Neuronal stem cell (in vitro differentiated cells): ENCODE results near the gene ANKS1B.
A peak's percentile ranks its signal among the peaks of the same experiment; 100 is the strongest.

Source experiments
- DNase-seq: peaks from one replicate; pipeline ENCODE4 v3.0.0-alpha.2; 2013; ENCODE audit warnings: low spot score
- H2AFZ ChIP-seq: one replicate; pipeline ENCODE4 v1.6.1; 2013; ENCODE audit warnings: mild to moderate bottlenecking, low read length, inconsistent platforms
- H2AK5ac ChIP-seq: 2 replicates; pipeline ENCODE4 v1.6.1; 2013; ENCODE audit warnings: low read depth, mild to moderate bottlenecking, inconsistent platforms, low read length, moderate library complexity, mixed read lengths
- H2BK120ac ChIP-seq: 2 replicates; pipeline ENCODE4 v1.6.1; 2013; ENCODE audit warnings: low read depth, mild to moderate bottlenecking, inconsistent platforms, low read length, moderate library complexity, mixed read lengths
- H2BK12ac ChIP-seq: one replicate; pipeline ENCODE4 v1.6.1; 2013; ENCODE audit warnings: low read length, inconsistent platforms
- H2BK15ac ChIP-seq: 2 replicates; pipeline ENCODE4 v1.6.1; 2013; ENCODE audit warnings: mild to moderate bottlenecking, low read length, inconsistent platforms, mixed read lengths
- H2BK5ac ChIP-seq: one replicate; pipeline ENCODE4 v1.6.1; 2013; ENCODE audit warnings: inconsistent platforms, mild to moderate bottlenecking, low read length, moderate library complexity
- H3K14ac ChIP-seq: one replicate; pipeline ENCODE4 v1.6.1; 2013; ENCODE audit warnings: low read length, inconsistent platforms
- H3K18ac ChIP-seq: 2 replicates; pipeline ENCODE4 v1.6.1; 2013; ENCODE audit warnings: low read length, inconsistent platforms
- H3K23ac ChIP-seq: 2 replicates; pipeline ENCODE4 v1.6.1; 2013; ENCODE audit warnings: low read depth, mild to moderate bottlenecking, mixed read lengths, low read length, inconsistent platforms; ENCODE audit not compliant: poor library complexity
- H3K27ac ChIP-seq: replicated peaks from 3 replicates; pipeline ENCODE4 v1.5.1; 2013; ENCODE audit warnings: low read length, inconsistent platforms
- H3K27me3 ChIP-seq, 3 experiments: 2 replicates each; pipeline ENCODE4 v1.6.1; 2013; ENCODE audit warnings: low read length in 3 of 3, mild to moderate bottlenecking in 2 of 3, inconsistent platforms in 1 of 3, low read depth in 1 of 3, mixed read lengths in 1 of 3, moderate library complexity in 1 of 3; ENCODE audit not compliant: control insufficient read depth in 3 of 3, insufficient read depth in 3 of 3
- H3K36me3 ChIP-seq, 2 donors: replicated peaks in 1 of 2; 2 replicates each; pipeline ENCODE4 v1.6.1; 2013; ENCODE audit warnings: low read length in 2 of 2; ENCODE audit not compliant: control insufficient read depth in 2 of 2, insufficient read depth in 2 of 2
- H3K4ac ChIP-seq: 2 replicates; pipeline ENCODE4 v1.6.1; 2013; ENCODE audit warnings: inconsistent platforms, mild to moderate bottlenecking, low read length, moderate library complexity
- H3K4me1 ChIP-seq, 2 donors: 1 replicate in 1 of 2; 2 replicates in 1 of 2; pipeline ENCODE4 v1.6.1; 2013; ENCODE audit warnings: low read length in 2 of 2, low read depth in 1 of 2; ENCODE audit not compliant: control insufficient read depth in 2 of 2, insufficient read depth in 1 of 2
- H3K4me2 ChIP-seq: one replicate; pipeline ENCODE4 v1.6.1; 2013; ENCODE audit warnings: mild to moderate bottlenecking, low read length, inconsistent platforms; ENCODE audit not compliant: insufficient read depth, poor library complexity, severe bottlenecking
- H3K4me3 ChIP-seq, 2 donors: 2 replicates each; pipeline ENCODE4 v1.5.1; 2013; ENCODE audit warnings: low read length in 2 of 2, mild to moderate bottlenecking in 2 of 2, inconsistent platforms in 1 of 2, moderate library complexity in 1 of 2
- H3K79me1 ChIP-seq: one replicate; pipeline ENCODE4 v1.6.1; 2013; ENCODE audit warnings: low read depth, mild to moderate bottlenecking, inconsistent platforms, low read length, moderate library complexity
- H3K9ac ChIP-seq: one replicate; pipeline ENCODE4 v1.6.1; 2013; ENCODE audit warnings: mild to moderate bottlenecking, low read depth, low read length, inconsistent platforms; ENCODE audit not compliant: poor library complexity
- H3K9me3 ChIP-seq, 2 donors: replicated peaks in 1 of 2; 2 replicates each; pipeline versions ENCODE3 to v1.6.1; 2013; ENCODE audit warnings: low read length in 2 of 2, mild to moderate bottlenecking in 2 of 2, inconsistent platforms in 1 of 2, low read depth in 1 of 2, mixed read lengths in 1 of 2, moderate library complexity in 1 of 2; ENCODE audit not compliant: control insufficient read depth in 2 of 2, insufficient read depth in 1 of 2
- H4K8ac ChIP-seq: one replicate; pipeline ENCODE4 v1.6.1; 2013; ENCODE audit warnings: low read depth, mild to moderate bottlenecking, inconsistent platforms, low read length, moderate library complexity
- H4K91ac ChIP-seq: one replicate; pipeline ENCODE4 v1.6.1; 2013; ENCODE audit warnings: low read length, low read depth, mild to moderate bottlenecking, inconsistent platforms; ENCODE audit not compliant: poor library complexity
- WGBS, 2 donors: extraction: QIAGEN DNeasy Blood & Tissue Kit; methylation state at CpG; one replicate each; pipeline ENCODE4 v1.1.7; 2013; ENCODE audit warnings: missing lambda C conversion rate in 2 of 2, mixed read lengths in 1 of 2; ENCODE audit not compliant: insufficient read length in 2 of 2, insufficient replicate concordance in 1 of 2; ENCODE audit errors: extremely low coverage in 2 of 2; 5-methylcytosine and 5-hydroxymethylcytosine counted together

ANKS1B gene

GRCh38 chr12:98945864-98946263, 1038.9 kb downstream of the ANKS1B start:
- no peak overlapping the region for H2AFZ ChIP-seq
- H3K36me3 ChIP-seq = no peaks in the 10 kb centered on the region
- no peak overlapping the region for H3K4me2 ChIP-seq
- H3K4me3 ChIP-seq = no peak overlapping the region
- no peak overlapping the region for H3K9ac ChIP-seq
- H3K18ac ChIP-seq = no peak overlapping the region
- H3K4ac ChIP-seq = no peak overlapping the region
- H2BK5ac ChIP-seq = no peak overlapping the region
- no peaks in the 10 kb centered on the region for H3K9me3 ChIP-seq
- no peak overlapping the region for H3K23ac ChIP-seq
- H2BK120ac ChIP-seq = no peak overlapping the region
- H2BK12ac ChIP-seq = no peak overlapping the region
- no peak overlapping the region for H2AK5ac ChIP-seq
- no peak overlapping the region for H3K14ac ChIP-seq
- no CpG with 5 or more reads among the region's 4 CpGs for WGBS, 2 donors
- peaks cover 0 to 4% of the 10 kb centered on the region in 2 donors for H3K4me1 ChIP-seq
- H3K79me1 ChIP-seq = no peaks in the 10 kb centered on the region
- H3K27ac ChIP-seq = no peak overlapping the region
- H4K91ac ChIP-seq = no peak overlapping the region
- no peak overlapping the region for H2BK15ac ChIP-seq
- DNase-seq = no peak
- H4K8ac ChIP-seq = no peak overlapping the region
- H3K27me3 ChIP-seq = no peaks in the 10 kb centered on the region

GRCh38 chr12:98939926-98940325, 1044.8 kb downstream of the ANKS1B start:
- Histone ChIP-seq H2BK15ac (no peak overlapping the region), H2BK5ac (peak overlapping the region; percentile 19), H3K4me3 (no peak overlapping the region), H3K27ac (no peak overlapping the region), H3K36me3 (no peaks in the 10 kb centered on the region), H3K27me3 (no peaks in the 10 kb centered on the region), H3K4me1 (peaks cover 0 to 6% of the 10 kb centered on the region in 2 donors), H2AK5ac (no peak overlapping the region), H2AFZ (no peak overlapping the region), H3K9me3 (no peaks in the 10 kb centered on the region), H2BK12ac (peak overlapping the region; percentile 46), H3K9ac (peak overlapping the region; percentile 56), H3K18ac (peak overlapping the region; percentile 65), H3K14ac (no peak overlapping the region), H4K91ac (peak overlapping the region; percentile 82), H2BK120ac (no peak overlapping the region), H3K79me1 (no peaks in the 10 kb centered on the region), H4K8ac (peak overlapping the region; percentile 29), H3K4me2 (no peak overlapping the region), H3K4ac (no peak overlapping the region), H3K23ac (peak overlapping the region; percentile 87)
- no CpG with 5 or more reads among the region's 3 CpGs for WGBS, 2 donors
- DNase-seq = no peak

- H2AK5ac ChIP-seq = no peak overlapping the region
- no peak overlapping the region for H3K4me3 ChIP-seq
- no peak overlapping the region for H3K23ac ChIP-seq
- no peaks in the 10 kb centered on the region for H3K27me3 ChIP-seq
- no peaks in the 10 kb centered on the region for H3K36me3 ChIP-seq
- H3K4me2 ChIP-seq = no peak overlapping the region
- H4K8ac ChIP-seq = no peak overlapping the region
- peak; percentile 21 for DNase-seq
- no peak overlapping the region for H3K9ac ChIP-seq
- no peaks in the 10 kb centered on the region for H3K9me3 ChIP-seq
- no peak overlapping the region for H2BK120ac ChIP-seq
- WGBS, 2 donors = no CpG with 5 or more reads among the region's 2 CpGs
- no peaks in the 10 kb centered on the region for H3K79me1 ChIP-seq
- no peak overlapping the region for H2AFZ ChIP-seq
- peaks cover 0 to 6% of the 10 kb centered on the region in 2 donors for H3K4me1 ChIP-seq
- H2BK5ac ChIP-seq = no peak overlapping the region
- no peak overlapping the region for H4K91ac ChIP-seq
- H3K14ac ChIP-seq = no peak overlapping the region
- H3K27ac ChIP-seq = no peak overlapping the region
- no peak overlapping the region for H2BK15ac ChIP-seq
- H2BK12ac ChIP-seq = no peak overlapping the region
- H3K4ac ChIP-seq = no peak overlapping the region
- H3K18ac ChIP-seq = no peak overlapping the region
Observed at GRCh38 chr12:98939350-98939749, 1045.4 kb downstream of the ANKS1B start.

GRCh38 chr12:98935847-98936246, 1048.9 kb downstream of the ANKS1B start:
- Histone ChIP-seq H4K8ac (no peak overlapping the region), H3K18ac (no peak overlapping the region), H2BK5ac (no peak overlapping the region), H3K9ac (no peak overlapping the region), H4K91ac (no peak overlapping the region), H3K9me3 (no peaks in the 10 kb centered on the region), H2BK120ac (no peak overlapping the region), H2BK15ac (no peak overlapping the region), H2AFZ (no peak overlapping the region), H3K36me3 (no peaks in the 10 kb centered on the region), H3K14ac (no peak overlapping the region), H3K23ac (no peak overlapping the region), H3K4me2 (no peak overlapping the region), H3K79me1 (no peaks in the 10 kb centered on the region), H2BK12ac (no peak overlapping the region), H2AK5ac (no peak overlapping the region), H3K27ac (no peak overlapping the region), H3K4ac (no peak overlapping the region), H3K4me1 (peaks cover 0 to 6% of the 10 kb centered on the region in 2 donors), H3K27me3 (no peaks in the 10 kb centered on the region), H3K4me3 (no peak overlapping the region)
- DNase-seq = no peak
- no CpG with 5 or more reads among the region's 2 CpGs for WGBS, 2 donors
